Skeletal muscle cell (primary cell): ENCODE results near the gene MED31.
A peak's percentile ranks its signal among the peaks of the same experiment; 100 is the strongest.
"Not testable (repeated sequence)": the region's sequence is repeated elsewhere in the genome, so short reads cannot be mapped to it uniquely, and the experiment has no call there.

Experiments
- DNase-seq: peaks from one replicate; pipeline ENCODE4 v3.0.0-alpha.2; 2010; ENCODE audit warnings: low read depth
- H3K4me3 ChIP-seq: 2 replicates; pipeline ENCODE4 v1.5.1; 2011; ENCODE audit warnings: low read depth, mild to moderate bottlenecking, control low read depth, low read length, moderate library complexity

The MED31 gene

DNA sequence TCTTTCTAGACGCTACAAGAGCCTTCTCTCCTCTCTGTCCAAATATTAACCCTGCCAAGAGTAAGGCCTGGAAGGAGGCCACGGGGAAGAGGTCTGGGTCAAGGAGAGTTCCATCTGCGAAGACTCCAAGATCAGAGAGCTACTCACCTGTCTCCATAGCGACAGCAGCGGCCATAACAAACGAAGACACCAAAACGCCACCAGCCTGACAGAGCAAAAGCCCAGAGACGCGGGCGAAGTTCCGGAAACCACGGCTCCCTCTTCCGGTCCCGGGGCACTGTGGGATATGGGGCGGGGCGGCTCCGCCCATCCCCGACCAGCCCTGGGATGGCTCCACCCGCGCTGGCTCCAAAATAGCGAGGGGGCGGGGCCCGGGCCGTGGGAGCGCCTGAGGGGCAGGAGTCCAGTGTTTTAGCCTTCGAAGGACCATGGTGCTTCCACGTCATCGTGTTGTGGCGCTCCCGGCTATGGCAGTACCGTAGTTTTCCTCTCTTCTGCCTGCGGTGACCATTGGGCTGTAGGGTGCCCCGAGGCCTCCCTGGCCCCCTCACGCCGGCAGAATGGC is at the start of gene MED31, which contains the start of gene C17orf100:
TSS of gene MED31 (minus strand) at position 252 of the 565 bp plus-strand sequence. CDS start at position 175, 77 bp downstream.
TSS of gene C17orf100 (plus strand) at position 409 of the 565 bp plus-strand sequence. CDS start at position 561, 152 bp downstream.
- H3K4me3 ChIP-seq, result peak within 1 kb of the TSS; percentile 99
- DNase-seq, result peak; percentile 61

DNA sequence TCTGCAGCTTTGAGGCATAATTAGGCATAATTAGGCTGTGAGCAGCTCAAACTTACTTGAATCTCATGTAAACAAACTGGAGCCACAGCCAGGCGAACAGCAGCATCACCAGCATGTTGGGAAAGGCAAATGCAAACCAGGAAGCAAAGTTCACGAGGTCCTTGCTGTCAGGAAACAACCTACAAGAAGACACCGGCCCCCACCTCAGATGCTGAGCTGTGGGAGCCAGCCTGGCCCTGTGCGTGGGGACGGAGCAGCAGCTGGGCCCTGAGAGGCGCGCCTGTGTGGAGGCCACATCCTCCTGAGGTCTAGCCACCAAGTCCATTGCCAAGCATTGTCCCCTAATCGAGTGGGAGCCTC is 49.5 kb upstream of the MED31 start:
- DNase-seq, result no peak
- no peak overlapping the region for H3K4me3 ChIP-seq

DNA sequence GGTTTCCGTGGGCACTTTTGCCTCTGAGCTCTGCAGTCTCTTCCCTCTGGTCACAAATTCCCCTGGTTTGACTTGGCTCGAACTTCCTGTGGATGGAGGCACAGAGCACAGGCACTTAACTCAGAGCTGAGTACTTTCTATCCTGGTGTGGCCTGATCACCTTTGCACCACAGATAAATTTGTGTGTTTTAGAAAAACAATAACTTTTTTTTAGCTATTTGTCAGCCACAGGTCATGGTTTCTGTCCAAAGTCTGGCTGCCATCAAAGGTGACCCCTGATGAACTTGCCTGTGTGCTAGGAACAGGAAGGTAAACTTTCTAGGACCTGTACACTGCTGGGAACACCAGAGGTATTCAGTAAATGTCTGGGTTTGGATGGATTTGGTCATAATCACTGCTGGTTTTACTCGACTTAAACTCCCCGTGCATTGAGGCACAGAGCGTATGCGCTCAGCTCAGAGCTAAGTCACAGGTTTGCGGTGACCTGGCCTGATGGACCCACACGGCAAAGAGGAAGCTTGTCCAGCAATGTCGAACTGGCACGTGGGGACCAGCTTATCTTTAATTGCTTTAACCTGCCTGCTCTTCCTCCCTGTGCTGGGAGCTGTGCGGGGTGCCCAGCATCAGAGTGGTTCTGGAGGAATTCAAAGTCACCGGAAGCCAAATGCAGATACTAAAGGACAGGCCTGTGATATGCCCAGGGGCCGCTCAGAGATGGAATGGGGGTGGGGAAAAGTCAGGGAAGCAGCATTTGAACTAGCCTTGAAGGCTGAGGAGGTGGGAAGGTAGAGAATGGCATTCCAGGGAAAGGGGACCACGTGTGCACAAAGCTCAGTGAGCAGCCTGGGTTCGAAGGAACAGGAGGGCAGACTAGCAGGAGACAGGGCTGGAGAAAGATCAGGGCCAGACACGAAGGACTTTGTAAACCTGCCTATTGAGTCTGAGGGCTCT is 48.9 kb upstream of the MED31 start:
- no peak for DNase-seq
- no peak overlapping the region for H3K4me3 ChIP-seq

DNA sequence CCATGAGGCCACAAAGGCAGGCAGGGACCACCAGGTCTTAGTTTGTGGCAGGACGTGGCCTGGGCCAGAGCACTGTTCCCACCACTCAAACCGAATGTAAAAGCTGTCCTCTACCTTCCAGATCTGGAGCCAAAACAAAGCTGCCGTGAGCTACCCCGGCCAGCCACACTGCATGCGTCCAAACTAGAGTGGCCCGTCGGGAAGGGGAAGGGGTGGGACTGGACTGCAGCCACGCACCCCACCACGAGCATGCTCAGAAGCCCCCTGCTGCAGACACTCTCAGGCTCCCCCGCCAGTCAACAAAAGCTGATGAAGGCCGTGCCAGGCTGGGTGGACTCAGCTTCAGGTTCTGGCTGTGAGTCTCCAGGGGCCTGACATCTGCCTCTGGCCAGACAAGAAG is 46.6 kb upstream of the MED31 start:
- no peak overlapping the region for H3K4me3 ChIP-seq
- DNase-seq, result no peak

DNA sequence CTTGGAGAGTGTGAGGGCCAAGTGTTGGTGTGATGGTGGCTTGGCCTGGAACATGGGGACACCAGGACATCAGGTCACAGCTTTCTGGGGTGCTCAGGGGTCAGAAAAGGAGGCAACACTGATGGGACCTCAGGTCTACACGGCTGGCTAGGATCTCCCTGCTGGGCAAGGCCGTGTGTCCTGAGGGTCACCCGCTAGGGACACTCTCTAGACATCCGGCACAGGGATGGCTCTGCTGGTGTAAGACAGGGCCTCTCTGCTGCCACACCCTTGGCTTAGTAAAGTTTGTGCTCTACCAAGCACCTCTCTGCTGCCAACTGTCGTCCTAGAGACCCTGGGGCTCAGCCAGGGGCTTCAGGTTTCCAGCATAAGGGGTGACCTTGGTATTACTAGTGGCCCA is 45.5 kb upstream of the MED31 start:
- DNase-seq, result no peak
- H3K4me3 ChIP-seq, result no peak overlapping the region

DNA sequence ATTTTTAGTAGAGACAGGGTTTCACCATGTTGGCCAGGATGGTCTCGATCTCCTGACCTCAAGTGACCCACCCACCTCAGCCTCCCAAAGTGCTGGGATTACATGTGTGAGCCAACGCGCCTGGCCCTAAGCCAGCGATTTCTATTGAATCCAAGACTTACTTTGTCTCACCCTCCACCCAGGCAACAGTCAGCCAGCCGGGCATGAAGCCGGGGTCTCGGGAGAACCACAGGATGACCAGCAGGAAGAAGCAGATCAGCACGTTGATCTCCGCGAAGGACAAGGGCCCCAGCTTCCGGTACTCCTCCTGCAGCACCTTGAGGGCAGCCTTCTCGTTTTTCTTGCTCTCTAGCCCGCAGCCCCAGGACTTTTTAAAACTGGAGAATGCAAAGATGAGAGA is 44.2 kb upstream of the MED31 start:
- H3K4me3 ChIP-seq, result no peak overlapping the region
- DNase-seq, result no peak

DNA sequence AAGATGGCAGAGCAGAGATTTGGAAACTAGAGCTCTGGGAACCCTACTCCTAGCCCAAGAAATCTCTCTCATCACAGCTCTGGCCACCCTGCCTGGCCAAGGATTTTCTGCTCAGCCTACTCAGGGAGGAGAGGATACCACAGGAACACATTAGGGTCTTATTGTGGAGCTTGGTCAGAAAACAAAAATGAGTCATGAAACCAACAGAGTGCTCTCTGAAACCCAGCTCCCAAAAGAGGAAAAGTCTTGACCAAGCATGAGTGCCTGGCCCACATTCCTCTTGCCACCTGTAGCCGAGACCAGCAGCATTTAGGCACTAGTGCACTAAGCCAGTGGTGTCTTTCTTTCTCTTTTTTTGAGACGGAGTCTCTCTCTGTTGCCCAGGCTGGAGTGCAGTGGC is 43.6 kb upstream of the MED31 start:
- H3K4me3 ChIP-seq, result no peak overlapping the region
- no peak for DNase-seq

DNA sequence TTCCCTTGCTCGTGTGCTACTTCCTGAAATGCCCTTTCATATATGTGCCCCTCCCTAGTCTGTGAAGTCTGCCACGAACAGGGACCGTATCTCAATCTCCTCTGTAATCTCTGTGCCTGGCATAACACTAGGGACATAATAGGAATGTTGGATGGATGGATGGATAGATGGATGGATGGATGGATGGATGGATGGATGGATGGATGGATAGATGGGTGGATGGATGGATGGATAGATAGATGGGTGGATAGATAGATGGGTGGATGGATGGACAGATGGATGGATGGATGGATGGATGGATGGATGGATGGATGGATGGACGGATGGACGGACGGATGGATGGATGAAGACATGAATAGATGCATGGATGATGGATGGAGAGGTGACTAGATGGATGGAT is 40.6 kb upstream of the MED31 start:
- not testable (repeated sequence) for H3K4me3 ChIP-seq, DNase-seq

DNA sequence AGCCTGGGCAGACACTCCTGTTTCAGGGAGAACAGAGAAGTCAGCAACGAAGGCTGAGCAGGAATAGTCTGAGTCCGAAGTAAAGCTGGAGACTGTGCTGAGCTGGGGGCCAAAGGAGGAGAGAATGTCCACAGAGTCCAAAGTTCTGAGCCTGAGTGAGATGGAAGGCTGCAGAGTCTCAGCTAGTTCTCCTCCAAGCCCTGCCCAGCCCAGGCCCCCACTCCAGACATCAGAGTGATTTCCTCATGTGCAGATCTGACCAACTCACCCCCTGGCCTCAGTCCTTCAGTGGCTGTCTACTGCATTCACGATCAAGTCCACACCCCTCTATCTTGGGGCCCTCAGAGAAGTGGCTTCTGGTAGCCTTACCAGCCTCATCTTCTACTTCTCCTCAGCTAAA is 40.1 kb upstream of the MED31 start:
- no peak overlapping the region for H3K4me3 ChIP-seq
- DNase-seq, result no peak

DNA sequence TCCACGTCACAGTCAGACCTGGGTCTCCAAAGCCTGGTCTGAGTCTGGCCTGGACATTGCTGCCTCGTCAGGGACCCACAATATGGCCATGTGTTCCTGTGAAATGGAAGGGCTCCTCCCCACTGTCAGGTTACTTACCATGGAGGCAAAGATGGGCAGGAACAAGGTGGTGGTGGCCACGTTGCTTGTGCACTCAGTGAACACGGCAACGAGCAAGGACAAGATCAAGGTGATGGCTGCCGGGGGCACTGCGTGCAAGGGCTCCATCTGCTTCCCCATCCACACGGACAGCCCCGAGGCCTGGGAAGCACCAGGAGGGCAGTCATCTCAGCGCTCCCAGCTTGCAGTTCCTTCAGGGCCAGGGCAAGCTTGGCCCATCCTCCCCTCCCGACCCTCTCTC is 39.2 kb upstream of the MED31 start:
- H3K4me3 ChIP-seq, result no peak overlapping the region
- no peak for DNase-seq

DNA sequence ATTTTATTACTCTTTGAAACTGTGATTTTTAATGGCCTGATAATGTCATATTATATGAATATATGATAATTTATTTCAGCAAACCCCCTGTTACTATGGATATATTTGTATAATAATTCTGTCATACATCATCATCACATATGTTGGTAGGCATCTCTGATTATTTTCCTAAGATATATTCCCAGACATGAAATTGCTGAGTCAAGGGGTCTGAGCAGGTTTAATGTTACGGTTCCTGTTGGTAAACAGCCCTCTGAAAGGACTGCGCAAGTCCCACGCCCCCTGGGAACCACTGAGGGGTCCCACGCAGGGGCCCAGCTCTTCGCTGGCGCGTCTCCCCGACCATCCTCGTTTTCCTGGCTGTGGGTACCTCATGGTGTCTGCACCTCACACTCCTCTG is 37.5 kb upstream of the MED31 start:
- no peak for DNase-seq
- H3K4me3 ChIP-seq, result no peak overlapping the region

DNA sequence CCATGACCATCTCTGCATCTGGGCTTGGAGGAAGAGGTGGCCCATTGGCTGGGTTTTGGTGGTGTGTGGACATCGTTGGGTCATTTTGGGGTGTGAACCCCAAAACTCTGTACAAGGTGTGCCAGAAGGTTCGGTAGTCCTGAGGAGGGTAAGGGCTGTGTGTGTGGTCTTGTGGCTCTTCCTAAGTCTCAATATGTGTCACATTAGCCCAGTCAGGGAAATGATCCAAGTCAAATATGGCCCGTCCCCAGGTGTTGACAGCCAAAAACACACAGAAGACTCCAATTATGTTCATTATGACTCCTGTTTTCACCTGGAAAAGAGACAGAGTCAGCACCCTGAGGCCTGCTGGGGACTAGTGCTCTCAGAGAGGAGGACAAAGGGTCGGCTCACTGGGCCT is 34.6 kb upstream of the MED31 start:
- no peak for DNase-seq

DNA sequence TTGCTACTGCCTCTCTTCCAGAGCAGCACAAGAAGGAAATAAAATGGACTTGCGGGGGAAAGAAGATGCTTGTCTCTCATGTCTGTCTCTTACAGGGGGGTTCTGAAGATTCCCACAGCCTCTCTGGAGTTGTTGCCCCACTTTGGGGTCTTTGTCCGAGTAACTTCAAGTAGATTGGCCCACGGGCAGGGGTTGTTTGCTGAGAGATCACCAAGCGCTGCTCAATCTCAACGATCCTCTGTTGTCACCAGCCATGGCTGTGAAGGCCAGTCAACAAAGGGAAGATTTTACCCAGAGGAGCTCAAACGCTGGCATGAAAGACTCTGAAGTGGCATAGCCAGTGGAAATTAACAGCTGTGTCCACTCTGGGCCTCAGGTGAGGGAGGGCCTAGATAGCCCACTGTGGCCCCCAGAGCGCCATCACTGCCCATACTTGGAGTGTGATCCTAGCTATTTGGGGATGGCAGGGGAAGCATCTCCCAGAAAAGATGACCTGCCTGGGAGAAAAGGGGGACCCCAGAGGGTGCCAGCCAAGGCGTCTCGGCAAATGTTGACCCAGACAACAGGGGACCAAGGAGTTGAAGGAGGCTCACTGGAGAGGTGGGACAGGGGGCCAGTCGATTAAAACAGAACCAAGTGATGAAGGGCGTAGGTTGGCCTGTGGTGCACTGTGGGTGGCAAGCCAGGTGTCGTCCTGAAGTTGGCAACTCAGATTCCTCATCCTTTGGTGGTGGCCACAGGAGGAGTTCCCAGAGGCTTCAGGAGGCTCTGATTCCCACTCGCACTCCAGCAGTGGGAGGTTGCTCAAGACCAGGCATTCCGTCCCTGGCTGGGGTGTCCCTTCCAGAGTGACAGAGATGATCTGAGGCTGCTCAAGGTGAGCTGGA is 33.7 kb upstream of the MED31 start:
- DNase-seq, result no peak

More for the DNA sequence above, 34.6 kb upstream of the MED31 start:
- H3K4me3 ChIP-seq, result no peak overlapping the region

DNA sequence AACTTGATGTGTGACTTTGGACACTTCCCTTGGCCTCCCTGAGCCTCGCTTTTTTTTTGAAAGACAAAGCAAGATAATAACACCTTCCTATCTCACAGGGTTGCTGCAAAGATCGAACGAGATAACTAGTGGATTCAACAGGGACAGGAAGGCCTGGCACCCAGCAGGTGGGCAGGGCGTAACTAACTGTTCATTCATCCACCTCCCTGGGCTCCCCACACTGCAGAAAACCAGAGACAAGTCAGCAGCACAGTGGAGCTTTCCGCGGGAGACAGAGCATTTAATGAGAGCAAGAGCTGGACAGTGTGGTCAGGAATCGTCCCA is 33.0 kb upstream of the MED31 start:
- no peak overlapping the region for H3K4me3 ChIP-seq

More for the DNA sequence above, 33.7 kb upstream of the MED31 start:
- H3K4me3 ChIP-seq, result no peak overlapping the region

DNA sequence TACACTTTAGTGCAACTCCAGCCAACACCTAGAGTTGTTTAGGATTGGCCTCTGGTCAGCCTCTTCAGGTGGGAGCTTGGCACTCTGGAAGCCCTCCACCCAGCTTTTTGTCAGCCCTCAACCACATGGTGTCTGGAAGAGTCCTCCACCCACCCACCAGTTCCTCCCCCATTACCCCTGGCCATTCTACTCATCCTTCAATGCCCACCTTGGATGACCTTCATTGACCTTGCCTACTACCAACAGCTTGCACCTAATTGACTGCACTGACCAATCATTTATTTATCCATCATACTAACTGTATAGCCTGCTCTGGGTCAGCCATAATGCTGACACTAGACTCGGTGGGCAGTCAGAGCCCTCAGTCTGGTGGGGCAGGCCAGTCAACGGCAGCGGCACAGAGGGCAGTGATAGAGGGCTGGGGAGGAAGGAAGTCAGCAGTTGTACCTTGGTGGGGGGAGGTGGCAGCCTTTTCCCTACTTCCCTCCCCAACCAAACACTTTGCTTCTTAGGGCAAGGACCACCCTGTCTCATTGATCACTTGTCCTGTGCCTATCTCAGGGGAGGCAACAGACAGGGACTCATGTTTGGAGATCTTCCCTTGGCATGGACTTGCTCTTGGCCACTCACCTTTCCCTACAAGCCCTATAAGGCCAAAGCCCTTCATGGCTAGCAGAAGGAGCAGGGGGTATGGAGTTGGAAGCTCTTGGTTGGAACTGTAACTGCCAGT is 32.5 kb upstream of the MED31 start:
- DNase-seq, result no peak
- no peak overlapping the region for H3K4me3 ChIP-seq

More for the DNA sequence above, 33.0 kb upstream of the MED31 start:
- no peak for DNase-seq

DNA sequence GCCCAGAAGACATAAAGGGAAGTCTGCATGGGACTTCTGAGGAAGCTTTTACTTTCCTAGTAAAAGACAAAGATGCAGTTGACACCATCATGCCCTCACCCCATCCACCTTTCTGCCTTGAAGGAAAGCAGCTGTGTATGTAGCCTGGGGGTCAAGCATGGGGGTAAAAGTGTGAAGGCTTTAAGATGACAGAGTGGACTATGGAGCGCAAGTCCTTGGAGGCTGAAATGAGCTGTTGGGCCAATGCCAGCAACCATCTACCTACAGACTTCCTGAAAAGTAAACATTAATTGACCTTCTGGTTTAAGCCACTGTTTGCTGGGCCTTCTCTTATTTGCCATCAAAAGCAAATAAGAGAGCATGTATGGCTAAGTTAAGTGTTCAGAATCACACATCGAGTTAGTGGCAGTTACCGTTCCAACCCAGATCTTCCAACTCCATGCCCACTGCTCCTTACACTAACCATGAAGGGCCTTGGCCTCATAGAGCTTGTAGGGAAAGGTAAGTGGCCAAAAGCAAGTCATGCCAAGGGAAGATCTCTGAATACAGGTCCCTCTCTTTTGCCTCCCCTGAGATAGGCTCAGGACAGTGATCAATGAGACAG is 31.8 kb upstream of the MED31 start:
- no peak overlapping the region for H3K4me3 ChIP-seq
- no peak for DNase-seq

DNA sequence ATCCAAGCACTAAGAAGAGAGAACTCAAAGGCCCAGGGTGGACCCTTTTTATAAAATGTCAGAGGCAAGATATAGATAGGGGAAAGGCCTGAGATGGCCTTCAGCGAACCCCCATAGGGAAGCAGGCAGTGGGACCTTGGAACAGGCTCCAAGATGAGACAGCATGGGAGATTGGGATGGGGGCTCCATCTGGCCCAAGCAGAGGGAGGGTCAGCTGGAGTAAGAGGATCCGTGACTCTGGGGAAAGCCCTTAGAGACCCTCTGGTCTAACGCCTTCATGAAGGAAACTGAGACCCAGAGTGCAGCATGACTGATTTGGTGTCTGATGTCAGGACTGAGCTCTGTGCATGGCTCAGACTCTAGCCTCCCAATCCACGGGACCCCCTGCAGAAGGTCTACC is 30.9 kb upstream of the MED31 start:
- no peak overlapping the region for H3K4me3 ChIP-seq
- no peak for DNase-seq

DNA sequence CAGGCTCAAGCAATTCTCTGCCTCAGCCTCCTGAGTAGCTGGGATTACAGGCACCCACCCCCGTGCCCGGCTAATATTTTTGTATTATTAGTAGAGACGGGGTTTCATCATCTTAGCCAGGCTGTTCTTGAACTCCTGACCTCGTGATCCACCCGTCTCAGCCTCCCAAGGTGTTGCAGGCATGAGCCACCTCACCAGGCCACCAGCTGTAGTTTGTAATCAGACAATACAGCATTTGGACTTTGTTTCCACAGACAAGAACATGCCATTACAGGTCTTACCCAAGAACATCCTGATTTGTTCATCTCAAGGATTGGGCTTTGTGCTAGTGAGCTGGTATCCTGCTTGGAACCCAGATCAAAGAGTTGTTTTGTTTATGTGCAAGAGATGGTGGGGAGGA is 30.3 kb upstream of the MED31 start:
- no peak for DNase-seq
- no peak overlapping the region for H3K4me3 ChIP-seq

DNA sequence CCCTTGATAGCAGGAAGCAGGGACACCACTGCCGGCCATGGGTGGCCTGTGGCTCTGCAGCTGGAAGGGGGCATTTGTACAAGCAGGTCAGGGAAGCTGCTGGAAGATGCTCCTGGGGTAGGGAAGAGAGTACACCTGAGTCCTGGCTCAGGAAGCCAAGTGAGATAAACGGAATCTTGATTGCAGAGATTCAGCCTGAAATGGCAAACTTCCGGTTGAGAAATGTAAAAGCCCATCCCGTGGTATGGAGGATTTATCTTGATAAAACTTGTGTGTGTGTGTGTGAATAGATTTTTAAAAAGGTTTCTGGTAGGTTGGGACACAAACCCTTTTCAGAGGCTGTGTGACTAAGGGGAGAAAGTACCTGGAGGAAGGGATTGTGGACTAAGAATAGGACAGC is 29.8 kb upstream of the MED31 start:
- H3K4me3 ChIP-seq, result no peak overlapping the region
- no peak for DNase-seq
